GM10266 (cell line): ENCODE data around the gene KCNN3.

Source experiments
- DNase-seq: peaks from one replicate; pipeline ENCODE4 v3.0.0; 2012; ENCODE audit errors: extremely low spot score
- TF ChIP-seq, protein P1 (sequence below): IDR thresholded peaks from 2 replicates; pipeline ENCODE4 v1.5.1; 2012; ENCODE audit warnings: mild to moderate bottlenecking, low read depth; ENCODE audit not compliant: control insufficient read depth, insufficient read depth; ENCODE audit errors: missing control alignments

The KCNN3 gene

DNA sequence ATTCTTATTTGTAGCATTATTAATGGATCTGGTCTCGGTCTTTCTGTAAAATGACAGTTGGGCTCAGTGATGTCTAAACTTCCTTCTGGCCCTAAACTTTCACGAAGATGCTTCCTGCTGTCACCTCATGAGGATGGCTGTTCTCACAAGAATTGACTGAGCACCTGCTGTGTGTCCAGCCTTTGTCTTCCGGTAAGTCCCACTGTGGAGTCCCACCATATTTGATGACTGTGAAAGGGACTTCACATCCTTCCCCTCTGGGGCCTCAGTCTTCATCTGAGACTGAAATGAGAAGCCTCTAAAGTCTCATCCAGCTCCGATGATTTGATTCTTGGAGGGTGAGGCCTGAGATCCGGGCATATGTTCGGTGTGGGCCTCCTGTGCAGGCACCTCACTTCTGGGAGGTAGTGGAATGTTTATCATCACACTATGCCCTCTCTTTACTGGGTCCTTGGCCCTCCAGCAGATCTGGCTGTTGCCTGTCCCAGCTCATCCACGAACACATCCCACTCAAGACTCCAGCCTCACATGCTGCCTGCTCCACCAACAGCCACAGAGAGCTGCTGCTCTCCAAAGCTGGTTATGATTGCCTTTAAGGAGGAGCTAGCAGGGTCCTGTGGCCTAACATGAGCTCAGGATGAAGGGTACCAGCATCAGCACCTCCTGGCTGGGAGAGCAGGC, 95.8 kb downstream of the KCNN3 start:
- DNase-seq, result no peak
- TF ChIP-seq, protein P1, sequence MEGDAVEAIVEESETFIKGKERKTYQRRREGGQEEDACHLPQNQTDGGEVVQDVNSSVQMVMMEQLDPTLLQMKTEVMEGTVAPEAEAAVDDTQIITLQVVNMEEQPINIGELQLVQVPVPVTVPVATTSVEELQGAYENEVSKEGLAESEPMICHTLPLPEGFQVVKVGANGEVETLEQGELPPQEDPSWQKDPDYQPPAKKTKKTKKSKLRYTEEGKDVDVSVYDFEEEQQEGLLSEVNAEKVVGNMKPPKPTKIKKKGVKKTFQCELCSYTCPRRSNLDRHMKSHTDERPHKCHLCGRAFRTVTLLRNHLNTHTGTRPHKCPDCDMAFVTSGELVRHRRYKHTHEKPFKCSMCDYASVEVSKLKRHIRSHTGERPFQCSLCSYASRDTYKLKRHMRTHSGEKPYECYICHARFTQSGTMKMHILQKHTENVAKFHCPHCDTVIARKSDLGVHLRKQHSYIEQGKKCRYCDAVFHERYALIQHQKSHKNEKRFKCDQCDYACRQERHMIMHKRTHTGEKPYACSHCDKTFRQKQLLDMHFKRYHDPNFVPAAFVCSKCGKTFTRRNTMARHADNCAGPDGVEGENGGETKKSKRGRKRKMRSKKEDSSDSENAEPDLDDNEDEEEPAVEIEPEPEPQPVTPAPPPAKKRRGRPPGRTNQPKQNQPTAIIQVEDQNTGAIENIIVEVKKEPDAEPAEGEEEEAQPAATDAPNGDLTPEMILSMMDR, result no peak

DNA sequence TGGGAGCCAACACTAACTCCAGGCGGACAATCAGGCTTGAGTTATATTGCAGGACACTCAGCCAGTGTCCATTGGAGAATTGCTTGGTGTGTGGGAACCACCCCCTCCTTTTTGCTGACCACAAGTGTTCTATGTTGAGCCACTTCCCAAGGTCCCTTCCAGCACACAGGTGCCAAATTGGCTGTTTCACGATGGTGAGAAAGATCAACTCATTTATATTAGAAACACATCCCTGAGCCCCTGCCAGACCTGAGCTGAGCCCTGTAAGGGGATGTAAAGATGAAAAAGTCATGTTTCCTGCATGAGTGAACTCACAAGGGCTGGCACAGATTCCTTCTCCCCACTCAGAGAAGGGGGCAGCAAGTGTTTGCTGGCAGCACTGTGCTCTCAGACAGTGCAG, 96.5 kb downstream of the KCNN3 start:
- DNase-seq, result no peak
- TF ChIP-seq, protein P1, result no peak

DNA sequence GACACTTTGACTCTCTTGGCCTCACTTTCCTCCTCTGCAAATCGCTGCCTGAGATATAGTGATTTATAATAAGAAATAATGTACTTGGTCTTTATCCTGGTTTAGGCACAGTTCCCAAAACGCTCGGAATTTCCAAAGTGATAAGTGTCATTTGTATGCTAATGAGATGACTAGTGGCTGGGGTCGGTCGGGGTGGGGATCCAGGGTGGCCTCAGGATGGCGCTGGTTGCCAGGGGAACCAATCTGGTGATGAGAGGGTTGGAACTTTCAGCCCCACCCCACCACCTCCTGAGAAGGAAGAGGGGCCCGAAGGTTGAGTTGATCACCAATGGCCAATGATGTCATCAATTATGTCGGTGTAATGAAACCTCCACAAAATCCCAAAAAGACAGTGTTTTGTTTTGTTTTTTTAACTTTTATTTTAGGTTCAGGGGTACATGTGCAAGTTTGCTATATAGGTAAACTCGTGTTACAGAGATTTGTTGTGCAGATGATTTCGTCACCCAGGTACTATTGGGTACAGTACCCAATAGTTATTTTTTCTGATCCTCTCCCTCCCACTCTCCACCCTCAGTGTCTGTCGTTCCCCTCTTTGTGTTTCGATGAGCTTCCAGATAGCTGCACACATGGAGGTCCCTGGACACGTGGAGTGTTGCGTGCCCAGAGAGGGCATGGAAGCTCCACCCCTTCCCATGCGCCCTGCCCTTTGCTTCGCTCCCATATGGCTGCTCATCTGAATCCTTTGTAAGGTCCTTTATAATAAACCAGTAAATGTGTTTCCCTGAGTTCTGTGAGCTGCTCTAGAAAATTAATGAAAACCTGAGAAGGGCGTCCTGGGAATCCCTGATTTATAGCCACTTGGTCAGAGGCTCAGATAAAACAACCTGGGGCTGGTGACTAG, 97.2 kb downstream of the KCNN3 start:
- TF ChIP-seq, protein P1, result peak; percentile 25
- no peak for DNase-seq

DNA sequence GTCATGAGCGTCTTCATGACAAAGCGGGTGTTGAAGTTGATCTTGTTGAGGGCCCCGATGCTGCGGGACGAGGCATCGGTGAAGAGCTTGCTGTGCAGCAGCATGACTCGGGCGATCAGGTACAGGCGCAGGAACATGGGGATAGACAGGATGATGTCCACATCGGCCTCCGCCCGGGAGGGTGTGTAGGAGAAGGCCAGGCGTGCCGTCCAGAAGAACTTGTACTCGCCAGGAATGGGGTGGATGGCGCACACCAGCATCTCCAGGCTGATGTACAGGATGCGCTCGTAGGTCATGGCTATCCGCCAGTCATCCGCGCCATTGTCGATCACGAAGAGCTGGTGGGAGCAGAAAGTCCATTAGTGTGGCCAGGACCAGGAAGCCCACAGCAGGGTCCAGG, 98.0 kb downstream of the KCNN3 start:
- no peak for DNase-seq
- TF ChIP-seq, protein P1, result no peak

DNA sequence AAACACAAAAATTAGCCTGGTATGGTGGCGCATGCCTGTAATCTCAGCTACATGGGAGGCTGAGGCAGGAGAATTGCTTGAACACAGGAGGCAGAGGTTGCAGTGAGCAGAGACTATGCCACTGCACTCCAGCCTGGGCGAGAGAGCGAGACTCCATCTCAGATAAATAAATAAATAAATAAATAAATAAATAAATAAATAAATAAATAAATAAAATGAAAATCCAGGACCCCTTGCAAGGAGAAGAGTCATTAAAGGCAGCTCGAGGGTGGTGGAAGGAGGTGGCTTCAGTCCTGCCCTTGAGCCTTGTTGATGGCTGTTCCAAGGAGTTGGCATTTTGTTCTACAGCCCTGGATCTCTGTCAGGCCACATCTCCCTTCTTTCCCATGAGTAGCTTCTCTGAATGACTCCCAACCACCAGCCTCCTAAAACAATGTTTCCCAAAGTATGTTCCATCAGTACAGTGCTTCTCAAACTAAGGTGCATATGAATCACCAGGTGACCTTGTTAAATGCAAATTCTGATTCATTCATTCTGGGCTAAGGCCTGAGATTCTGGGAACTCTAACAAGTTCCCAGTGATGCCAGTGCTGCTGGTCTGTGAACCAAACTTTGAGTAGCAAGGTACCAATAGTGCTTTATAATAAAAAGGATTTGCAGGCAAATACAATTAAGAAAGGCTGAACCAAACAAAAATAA, 99.0 kb downstream of the KCNN3 start:
- no peak for DNase-seq
- TF ChIP-seq, protein P1, result no peak

DNA sequence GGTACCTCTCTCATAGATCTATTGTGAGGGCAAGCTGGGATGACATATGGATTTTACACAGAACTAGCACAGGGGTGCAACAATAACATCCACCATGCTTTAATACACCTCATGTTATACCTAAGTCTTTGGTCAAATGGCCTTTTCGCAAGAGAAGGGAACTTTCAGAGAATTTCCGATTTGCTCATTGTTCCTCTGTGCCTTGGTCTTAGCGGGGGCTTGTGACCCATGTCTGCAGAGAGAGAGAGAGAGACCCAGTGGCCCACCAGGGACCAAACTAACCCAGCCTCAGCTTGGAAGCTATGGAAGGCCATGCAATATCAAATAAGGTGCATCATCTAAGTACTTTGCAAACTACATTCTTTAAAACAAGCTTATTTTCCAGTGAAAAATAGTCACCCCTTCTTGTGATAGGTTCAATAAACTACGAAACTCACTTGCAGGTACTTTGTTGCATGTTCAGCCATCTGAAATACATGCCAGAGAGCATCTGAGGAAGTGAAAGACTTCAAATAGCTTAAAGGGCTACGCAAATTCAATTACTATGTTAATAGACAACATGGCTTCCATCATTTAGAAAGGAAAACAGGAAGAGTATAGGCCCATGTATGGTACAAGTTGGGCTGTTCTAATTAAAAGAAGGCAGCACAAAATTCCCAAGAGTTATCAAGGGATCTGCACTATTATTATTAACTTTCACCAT, 100.7 kb downstream of the KCNN3 start:
- no peak for DNase-seq
- TF ChIP-seq, protein P1, result no peak
